ENCODE data around the gene UBTD1. TPM values are rescaled to one million over a fixed set of nuclear protein-coding genes. Genes with fewer than 3 reads are reported as not detected.
"Not testable (repeated sequence)": the region's sequence is repeated elsewhere in the genome, so short reads cannot be mapped to it uniquely, and the experiment has no call there.

UBTD1 gene
- total RNA-seq, 4 donors from 2014 or later: 13.7 to 40.0 (median 23.3) TPM

DNA sequence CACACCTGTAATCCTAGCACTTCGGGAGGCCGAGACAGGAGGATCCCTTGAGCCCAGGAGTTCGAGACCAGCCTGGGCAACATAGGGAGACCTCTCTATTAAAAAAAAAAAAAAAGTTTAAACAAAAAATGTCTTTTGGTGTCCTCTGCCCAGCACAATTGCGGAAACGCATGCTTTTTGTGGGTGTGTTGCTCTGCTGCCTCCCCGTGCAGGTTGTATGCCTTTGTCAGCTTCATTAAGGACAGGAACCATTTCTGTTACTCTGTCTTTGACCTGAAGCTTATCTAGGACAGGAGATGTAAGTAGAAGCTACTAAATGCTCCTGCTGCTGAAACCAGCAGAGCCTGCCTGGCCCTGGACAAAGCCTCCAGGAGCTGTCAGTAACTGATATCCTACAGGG lies 52.5 kb downstream of the UBTD1 start:
- no peak overlapping the region for H3K27ac ChIP-seq
- no peak for ATAC-seq
- no peak for DNase-seq
- no peaks in the 10 kb centered on the region for H3K9me3 ChIP-seq
- no peak overlapping the region for H3K4me3 ChIP-seq
- no peaks in the 10 kb centered on the region for H3K27me3 ChIP-seq
- peaks cover 52 to 60% of the 10 kb centered on the region in 2 donors for H3K4me1 ChIP-seq
- intact Hi-C loops (cut with DNase I; ENCODE audit: low total_unique reads) (loop anchor here (5.0 kb wide), 1 partner anchor 144 kb away; no protein-coding TSS in a partner anchor), in situ Hi-C loops (cut with MboI; ENCODE audit: low sequenced_read_pairs in 4 of 4) (loop anchor here (5.0 to 10.0 kb wide), 3 partner anchors 86 to 96 kb away; no protein-coding TSS in a partner anchor)
- TF ChIP-seq POLR2A (IDR thresholded peaks at IDR 0.05): no peak
- TF ChIP-seq, protein P1, sequence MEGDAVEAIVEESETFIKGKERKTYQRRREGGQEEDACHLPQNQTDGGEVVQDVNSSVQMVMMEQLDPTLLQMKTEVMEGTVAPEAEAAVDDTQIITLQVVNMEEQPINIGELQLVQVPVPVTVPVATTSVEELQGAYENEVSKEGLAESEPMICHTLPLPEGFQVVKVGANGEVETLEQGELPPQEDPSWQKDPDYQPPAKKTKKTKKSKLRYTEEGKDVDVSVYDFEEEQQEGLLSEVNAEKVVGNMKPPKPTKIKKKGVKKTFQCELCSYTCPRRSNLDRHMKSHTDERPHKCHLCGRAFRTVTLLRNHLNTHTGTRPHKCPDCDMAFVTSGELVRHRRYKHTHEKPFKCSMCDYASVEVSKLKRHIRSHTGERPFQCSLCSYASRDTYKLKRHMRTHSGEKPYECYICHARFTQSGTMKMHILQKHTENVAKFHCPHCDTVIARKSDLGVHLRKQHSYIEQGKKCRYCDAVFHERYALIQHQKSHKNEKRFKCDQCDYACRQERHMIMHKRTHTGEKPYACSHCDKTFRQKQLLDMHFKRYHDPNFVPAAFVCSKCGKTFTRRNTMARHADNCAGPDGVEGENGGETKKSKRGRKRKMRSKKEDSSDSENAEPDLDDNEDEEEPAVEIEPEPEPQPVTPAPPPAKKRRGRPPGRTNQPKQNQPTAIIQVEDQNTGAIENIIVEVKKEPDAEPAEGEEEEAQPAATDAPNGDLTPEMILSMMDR (IDR thresholded peaks at IDR 0.05 in 4 of 5, conservative IDR thresholded peaks at IDR 0.05 in 1 of 5): no peak
- no peaks in the 10 kb centered on the region for H3K36me3 ChIP-seq

DNA sequence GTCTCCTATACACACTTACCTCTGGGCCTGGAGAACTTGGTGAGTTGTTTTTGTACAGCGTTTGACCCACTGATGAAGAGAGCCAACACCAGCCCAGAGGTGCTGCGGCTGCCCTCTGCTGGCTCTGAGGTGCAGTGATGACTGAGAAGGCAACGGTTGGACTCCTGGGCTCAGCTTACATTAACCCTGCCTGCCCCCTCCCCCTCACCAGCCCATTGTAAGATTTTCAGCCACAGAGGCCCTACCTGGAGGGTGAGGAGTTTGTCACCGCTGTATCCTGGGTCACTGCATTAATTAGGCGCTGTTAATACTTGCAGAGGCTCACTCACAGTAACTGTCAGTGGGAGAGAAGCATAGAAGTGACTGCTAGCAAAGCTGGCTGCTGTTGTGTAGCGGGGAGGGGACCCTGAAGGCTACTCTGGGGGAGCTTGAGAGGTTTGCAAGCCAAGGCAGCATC lies 54.9 kb downstream of the UBTD1 start:
- ATAC-seq (peak; percentile 90 to 94), DNase-seq (peak; percentile 60 to 79)
- Histone ChIP-seq H3K36me3 (no peaks in the 10 kb centered on the region), H3K9me3 (no peaks in the 10 kb centered on the region), H3K4me1 (peaks cover 32 to 40% of the 10 kb centered on the region in 2 donors), H3K27ac (peak overlapping the region in 3 of 4 donors; percentile 30 to 42 (median 35)), H3K27me3 (no peaks in the 10 kb centered on the region), H3K4me3 (no peak overlapping the region)
- no peak for TF ChIP-seq POLR2A (IDR thresholded peaks at IDR 0.05)
- TF ChIP-seq, protein P1 (IDR thresholded peaks at IDR 0.05 in 4 of 5, conservative IDR thresholded peaks at IDR 0.05 in 1 of 5): peak; percentile 65 to 86 (median 82)
- in situ Hi-C loops (cut with MboI; ENCODE audit: low sequenced_read_pairs in 4 of 4): loop anchor here (5.0 to 10.0 kb wide), 3 partner anchors 89 to 99 kb away; no protein-coding TSS in a partner anchor
- intact Hi-C loops (cut with DNase I; ENCODE audit: low total_unique reads): loop anchor here (1.0 to 5.0 kb wide), 2 partner anchors 90 to 146 kb away; no protein-coding TSS in a partner anchor

DNA sequence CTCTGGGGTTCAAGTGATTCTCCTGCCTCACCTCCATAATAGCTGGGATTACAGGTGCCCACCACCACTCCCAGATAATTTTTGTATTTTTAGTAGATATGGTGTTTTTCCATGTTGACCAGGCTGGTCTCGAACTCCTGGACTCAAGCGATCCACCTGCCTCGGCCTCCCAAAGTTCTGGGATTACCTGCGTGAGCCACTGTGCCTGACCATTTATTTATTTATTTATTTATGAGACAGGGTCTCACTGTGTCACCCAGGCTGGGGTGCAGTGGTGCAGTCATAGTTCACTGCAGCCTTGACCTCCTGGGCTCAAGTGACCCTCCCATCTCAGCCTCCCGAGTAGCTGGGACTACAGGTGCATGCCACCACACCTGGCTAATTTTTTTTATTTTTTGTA lies 55.6 kb downstream of the UBTD1 start:
- in situ Hi-C loops (cut with MboI; ENCODE audit: low sequenced_read_pairs in 4 of 4): loop anchor here (5.0 to 10.0 kb wide), 3 partner anchors 90 to 100 kb away; no protein-coding TSS in a partner anchor
- H3K9me3 ChIP-seq, ATAC-seq, H3K4me3 ChIP-seq, DNase-seq, H3K36me3 ChIP-seq, H3K27me3 ChIP-seq: not testable (repeated sequence)
- Histone ChIP-seq H3K27ac (peak overlapping the region in 1 of 4 donors; percentile 18), H3K4me1 (peaks cover 25 to 34% of the 10 kb centered on the region in 2 donors)
- intact Hi-C loops (cut with DNase I; ENCODE audit: low total_unique reads): loop anchor here (5.0 kb wide), 1 partner anchor 147 kb away; no protein-coding TSS in a partner anchor

DNA sequence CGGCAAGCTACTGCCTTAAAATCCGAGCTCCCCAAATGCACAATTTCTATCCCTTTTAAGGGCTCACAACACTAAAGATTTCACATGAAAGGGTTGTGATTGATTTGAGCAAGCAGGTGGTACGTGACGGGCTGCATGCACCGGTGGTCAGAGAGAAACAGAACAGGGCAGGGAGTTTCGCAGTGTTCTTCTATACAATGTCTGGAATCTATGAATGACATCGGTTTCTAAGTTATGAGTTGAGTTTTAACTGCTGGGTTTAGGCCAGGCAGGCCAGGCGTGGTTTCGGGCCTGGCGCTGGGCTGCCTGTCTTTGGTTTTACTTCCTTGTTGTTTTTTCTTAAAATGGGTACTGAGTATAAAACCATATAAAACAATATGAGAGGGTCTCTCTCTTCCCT lies 56.8 kb downstream of the UBTD1 start:
- H3K4me3 ChIP-seq; H3K27me3 ChIP-seq; ATAC-seq; DNase-seq; intact Hi-C loops (cut with DNase I; ENCODE audit: low total_unique reads); H3K9me3 ChIP-seq; H3K36me3 ChIP-seq: not testable (repeated sequence)
- Histone ChIP-seq H3K27ac (peak overlapping the region in 1 of 4 donors; percentile 42), H3K4me1 (peaks cover 21 to 33% of the 10 kb centered on the region in 2 donors)
- in situ Hi-C loops (cut with MboI; ENCODE audit: low sequenced_read_pairs in 4 of 4): loop anchor here in 3 of 4 donors (10.0 kb wide), 2 partner anchors 91 to 101 kb away; no protein-coding TSS in a partner anchor

DNA sequence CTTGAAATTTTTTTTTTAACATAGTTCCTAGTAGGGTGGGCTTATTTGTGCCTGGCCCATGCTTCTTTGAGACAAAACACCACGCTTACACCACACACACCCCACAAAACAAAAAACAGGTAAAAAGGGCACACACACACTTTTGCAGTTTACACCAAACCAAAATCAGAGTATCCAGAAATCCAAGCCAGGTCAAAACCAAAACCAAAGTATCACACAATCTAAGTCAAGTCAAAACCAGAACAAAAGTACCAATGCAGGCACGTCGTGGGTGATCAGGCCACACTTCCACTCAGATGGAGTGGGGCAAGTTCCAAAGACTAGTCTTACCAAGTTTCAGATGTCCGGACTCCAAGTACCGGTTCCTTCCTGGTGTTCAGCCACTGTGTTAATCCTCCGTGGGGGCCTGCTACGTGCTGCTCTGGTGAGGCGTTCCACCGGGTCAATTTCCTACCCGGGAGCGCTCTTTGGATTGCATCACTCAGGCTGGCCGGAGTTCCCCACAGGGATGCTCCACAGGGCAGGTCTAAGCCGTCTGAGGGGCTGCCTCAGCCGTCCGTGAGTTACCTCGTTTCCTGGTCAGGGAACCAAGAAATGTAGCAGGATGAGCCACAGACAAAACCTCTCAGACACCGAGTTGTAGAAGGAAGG lies 62.1 kb downstream of the UBTD1 start:
- peak; percentile 54 to 81 for DNase-seq
- H3K27ac ChIP-seq: peak overlapping the region; percentile 62 to 80 (median 73)
- peaks cover 18% of the 10 kb centered on the region in 2 donors for H3K4me1 ChIP-seq
- ATAC-seq: peak; percentile 89 to 98
- H3K27me3 ChIP-seq; intact Hi-C loops (cut with DNase I; ENCODE audit: low total_unique reads); H3K9me3 ChIP-seq; H3K36me3 ChIP-seq; in situ Hi-C loops (cut with MboI; ENCODE audit: low sequenced_read_pairs in 4 of 4): not testable (repeated sequence)
- H3K4me3 ChIP-seq: peak overlapping the region; percentile 20 to 48 (median 30)

DNA sequence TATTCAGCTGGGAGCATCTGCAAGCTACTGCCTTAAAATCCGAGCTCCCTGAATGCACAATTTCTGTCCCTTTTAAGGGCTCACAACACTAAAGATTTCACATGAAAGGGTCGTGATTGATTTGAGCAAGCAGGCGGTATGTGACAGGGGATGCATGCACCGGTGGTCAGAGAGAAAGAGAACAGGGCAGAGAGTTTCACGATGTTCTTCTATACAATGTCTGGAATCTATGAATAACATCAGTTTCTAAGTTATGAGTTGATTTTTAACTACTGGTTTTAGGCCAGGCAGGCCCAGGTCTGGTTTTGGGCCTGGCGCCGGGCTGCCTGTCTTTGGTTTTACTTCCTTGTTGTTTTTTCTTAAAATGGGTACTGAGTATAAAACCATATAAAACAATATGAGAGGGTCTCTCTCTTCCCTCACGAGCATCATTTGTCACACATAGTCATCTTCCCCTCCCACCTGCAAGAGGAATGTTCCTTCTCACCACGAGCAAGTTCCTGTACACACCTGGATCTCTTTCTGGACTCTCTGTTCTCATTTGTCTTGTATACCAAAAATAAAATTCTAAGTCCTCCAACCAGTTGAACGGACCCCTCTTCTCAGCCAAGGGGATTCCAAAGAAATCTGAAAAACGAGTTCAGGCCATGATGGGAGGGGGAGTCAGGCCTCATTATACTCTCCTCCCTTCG lies 62.8 kb downstream of the UBTD1 start:
- Histone ChIP-seq H3K27ac (peak overlapping the region; percentile 62 to 80 (median 73)), H3K4me1 (peaks cover 18% of the 10 kb centered on the region in 2 donors), H3K4me3 (peak overlapping the region in 2 of 4 donors; percentile 28 to 48)
- H3K27me3 ChIP-seq; intact Hi-C loops (cut with DNase I; ENCODE audit: low total_unique reads); H3K9me3 ChIP-seq; in situ Hi-C loops (cut with MboI; ENCODE audit: low sequenced_read_pairs in 4 of 4); H3K36me3 ChIP-seq; DNase-seq; ATAC-seq: not testable (repeated sequence)

DNA sequence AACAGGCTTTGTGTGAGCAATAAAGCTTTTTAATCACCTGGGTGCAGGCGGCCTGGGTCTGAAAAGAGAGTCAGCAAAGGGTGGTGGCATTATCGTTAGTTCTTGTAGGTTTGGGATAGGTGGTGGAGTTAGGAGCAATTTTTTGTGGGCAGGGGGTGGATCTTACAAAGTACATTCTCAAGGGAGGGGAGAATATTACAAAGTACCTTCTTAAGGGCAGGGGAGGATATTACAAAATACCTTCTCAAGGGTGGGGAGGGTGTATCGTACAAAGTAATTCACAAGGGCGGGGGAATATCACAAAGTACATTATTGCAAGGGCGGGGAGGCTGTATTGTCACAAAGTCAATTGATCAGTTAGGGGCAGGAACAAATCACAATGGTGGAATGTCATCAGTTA lies 63.6 kb downstream of the UBTD1 start:
- H3K27me3 ChIP-seq; ATAC-seq; in situ Hi-C loops (cut with MboI; ENCODE audit: low sequenced_read_pairs in 4 of 4); H3K36me3 ChIP-seq; intact Hi-C loops (cut with DNase I; ENCODE audit: low total_unique reads); H3K9me3 ChIP-seq; DNase-seq; H3K27ac ChIP-seq; H3K4me3 ChIP-seq: not testable (repeated sequence)
- peaks cover 18% of the 10 kb centered on the region in 2 donors for H3K4me1 ChIP-seq

Measured in gastrocnemius medialis (tissue), 4 donors.